ENCODE results near the gene FAM110C.

FAM110C gene

GRCh38 chr2:44748-45341 lies 1.5 kb downstream of the FAM110C start:
- peak; percentile 28 for DNase-seq (ENCODE audit: low spot score)
- in situ Hi-C loops (cut with MboI; ENCODE audit: low pct_unique_long_range_greater_than_20kb, low sequenced_read_pairs, unreplicated experiment): no loop called here
- TF ChIP-seq, protein P1, sequence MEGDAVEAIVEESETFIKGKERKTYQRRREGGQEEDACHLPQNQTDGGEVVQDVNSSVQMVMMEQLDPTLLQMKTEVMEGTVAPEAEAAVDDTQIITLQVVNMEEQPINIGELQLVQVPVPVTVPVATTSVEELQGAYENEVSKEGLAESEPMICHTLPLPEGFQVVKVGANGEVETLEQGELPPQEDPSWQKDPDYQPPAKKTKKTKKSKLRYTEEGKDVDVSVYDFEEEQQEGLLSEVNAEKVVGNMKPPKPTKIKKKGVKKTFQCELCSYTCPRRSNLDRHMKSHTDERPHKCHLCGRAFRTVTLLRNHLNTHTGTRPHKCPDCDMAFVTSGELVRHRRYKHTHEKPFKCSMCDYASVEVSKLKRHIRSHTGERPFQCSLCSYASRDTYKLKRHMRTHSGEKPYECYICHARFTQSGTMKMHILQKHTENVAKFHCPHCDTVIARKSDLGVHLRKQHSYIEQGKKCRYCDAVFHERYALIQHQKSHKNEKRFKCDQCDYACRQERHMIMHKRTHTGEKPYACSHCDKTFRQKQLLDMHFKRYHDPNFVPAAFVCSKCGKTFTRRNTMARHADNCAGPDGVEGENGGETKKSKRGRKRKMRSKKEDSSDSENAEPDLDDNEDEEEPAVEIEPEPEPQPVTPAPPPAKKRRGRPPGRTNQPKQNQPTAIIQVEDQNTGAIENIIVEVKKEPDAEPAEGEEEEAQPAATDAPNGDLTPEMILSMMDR (IDR thresholded peaks at IDR 0.05; ENCODE audit: extremely low read depth, insufficient read depth, missing control alignments): no peak

- TF ChIP-seq, protein P1 (IDR thresholded peaks at IDR 0.05; ENCODE audit: extremely low read depth, insufficient read depth, missing control alignments): no peak
- in situ Hi-C loops (cut with MboI; ENCODE audit: low pct_unique_long_range_greater_than_20kb, low sequenced_read_pairs, unreplicated experiment): no loop called here
- DNase-seq (ENCODE audit: low spot score): no peak
Observed at GRCh38 chr2:42788-43187, 3.5 kb downstream of the FAM110C start.

GRCh38 chr2:40465-40864 lies 5.8 kb downstream of the FAM110C start:
- TF ChIP-seq, protein P1 (IDR thresholded peaks at IDR 0.05; ENCODE audit: extremely low read depth, insufficient read depth, missing control alignments): no peak
- in situ Hi-C loops (cut with MboI; ENCODE audit: low pct_unique_long_range_greater_than_20kb, low sequenced_read_pairs, unreplicated experiment): no loop called here
- no peak for DNase-seq (ENCODE audit: low spot score)

DNA sequence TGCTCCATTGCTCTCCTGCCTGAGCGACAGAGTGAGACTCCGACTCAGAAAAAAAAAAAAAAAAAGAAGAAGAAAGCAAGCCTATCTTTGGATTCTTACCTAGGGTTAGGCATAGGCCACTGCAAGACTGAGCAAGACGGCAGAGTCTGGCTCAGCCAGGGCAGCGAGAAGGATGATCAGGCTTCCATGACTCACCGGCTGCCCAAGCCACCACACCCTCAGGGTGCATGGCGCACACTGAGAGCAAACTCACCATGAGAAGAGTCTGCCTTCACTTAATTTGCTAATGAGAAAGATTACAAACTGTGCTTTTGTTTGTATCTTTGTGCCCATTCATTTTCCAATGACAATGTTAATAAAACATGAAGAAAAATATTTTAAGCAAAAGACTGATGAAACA lies 8.2 kb downstream of the FAM110C start:
- TF ChIP-seq, protein P1 (IDR thresholded peaks at IDR 0.05; ENCODE audit: extremely low read depth, insufficient read depth, missing control alignments): no peak
- no peak for DNase-seq (ENCODE audit: low spot score)
- in situ Hi-C loops (cut with MboI; ENCODE audit: low pct_unique_long_range_greater_than_20kb, low sequenced_read_pairs, unreplicated experiment): no loop called here

DNA sequence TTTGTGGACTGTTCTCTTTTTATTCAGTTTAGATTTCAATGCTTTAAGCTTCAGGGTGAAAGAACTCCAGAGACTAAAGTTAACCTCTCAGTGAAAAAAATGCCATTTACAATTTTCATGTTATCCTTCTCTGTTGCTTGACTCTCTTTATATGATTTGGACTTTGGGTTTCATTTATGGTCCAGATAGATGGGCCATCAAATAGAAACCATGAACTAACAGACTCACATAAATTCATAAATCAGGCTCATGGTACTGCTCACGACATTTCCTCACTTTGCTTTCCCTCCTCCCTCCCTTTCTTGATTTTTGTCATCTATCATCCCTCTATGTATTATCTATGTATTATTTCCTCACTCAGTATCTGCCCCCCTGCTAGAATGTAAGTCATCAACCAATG lies 10.0 kb downstream of the FAM110C start:
- TF ChIP-seq, protein P1 (IDR thresholded peaks at IDR 0.05; ENCODE audit: extremely low read depth, insufficient read depth, missing control alignments): no peak
- in situ Hi-C loops (cut with MboI; ENCODE audit: low pct_unique_long_range_greater_than_20kb, low sequenced_read_pairs, unreplicated experiment): no loop called here
- DNase-seq (ENCODE audit: low spot score): no peak

GRCh38 chr2:35852-36251 lies 10.5 kb downstream of the FAM110C start:
- TF ChIP-seq, protein P1 (IDR thresholded peaks at IDR 0.05; ENCODE audit: extremely low read depth, insufficient read depth, missing control alignments): no peak
- in situ Hi-C loops (cut with MboI; ENCODE audit: low pct_unique_long_range_greater_than_20kb, low sequenced_read_pairs, unreplicated experiment): no loop called here
- no peak for DNase-seq (ENCODE audit: low spot score)

Measured in GM13977 (cell line).